HCEC 1CT (cell line): ENCODE data around the gene UBE2G2.
A peak's percentile ranks its signal among the peaks of the same experiment; 100 is the strongest.

ENCODE experiments used
- DNase-seq: peaks from one replicate; pipeline ENCODE4 v3.0.0-alpha.2; 2017

Gene UBE2G2, protein sequence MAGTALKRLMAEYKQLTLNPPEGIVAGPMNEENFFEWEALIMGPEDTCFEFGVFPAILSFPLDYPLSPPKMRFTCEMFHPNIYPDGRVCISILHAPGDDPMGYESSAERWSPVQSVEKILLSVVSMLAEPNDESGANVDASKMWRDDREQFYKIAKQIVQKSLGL

DNA sequence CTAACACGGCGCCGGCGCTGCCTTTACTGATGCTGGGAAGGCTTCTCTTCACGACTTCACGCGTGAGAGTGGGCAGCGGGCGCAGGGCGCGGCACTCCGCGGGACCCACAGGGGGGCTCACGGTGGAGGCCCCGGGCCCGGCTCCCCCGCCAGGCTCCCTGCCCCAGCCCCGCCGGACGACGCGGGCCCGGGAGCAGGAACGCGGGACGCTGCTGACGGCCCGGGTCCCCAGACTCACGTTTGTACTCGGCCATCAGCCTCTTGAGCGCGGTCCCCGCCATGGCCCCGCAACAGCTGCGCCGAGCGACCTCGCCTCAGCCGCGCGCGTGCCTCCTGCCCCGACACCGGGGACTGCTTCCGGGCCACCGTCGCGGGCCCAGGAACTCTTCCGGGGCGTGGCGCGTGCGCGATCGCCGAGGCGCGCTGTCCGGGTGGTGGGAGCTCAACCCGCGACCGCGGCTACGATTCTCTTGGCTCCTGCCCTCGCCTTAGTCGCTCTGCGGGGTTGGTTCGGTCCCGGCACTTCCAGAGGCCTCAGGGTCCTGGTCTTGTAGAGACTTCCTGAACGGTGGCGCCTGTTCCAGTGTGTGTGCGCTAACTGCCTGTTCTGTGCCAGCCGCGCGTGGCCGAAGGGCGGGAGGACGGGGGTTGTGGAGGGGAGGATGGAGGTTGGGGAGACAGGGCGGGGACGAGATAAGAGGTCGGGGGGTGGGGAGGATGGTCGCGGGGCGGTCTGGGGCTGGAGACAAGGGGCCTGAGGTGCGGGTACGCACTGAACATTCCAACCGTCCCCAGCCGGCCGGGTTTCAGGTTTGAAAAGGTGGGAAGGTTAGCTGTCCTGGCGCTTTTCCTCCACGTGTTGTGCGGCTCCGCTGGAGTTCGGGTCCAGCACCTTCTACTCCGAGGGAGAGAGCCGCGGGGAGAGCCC, at the start of gene UBE2G2:
Gene UBE2G2, minus strand, starts transcription at position 353 of the 928 bp plus-strand sequence. Its CDS starts 72 bp downstream, at position 281.
- DNase-seq = peak; percentile 66

GRCh38 chr21:44850905-44851657, 49.5 kb upstream of the UBE2G2 start:
- DNase-seq = no peak

DNA sequence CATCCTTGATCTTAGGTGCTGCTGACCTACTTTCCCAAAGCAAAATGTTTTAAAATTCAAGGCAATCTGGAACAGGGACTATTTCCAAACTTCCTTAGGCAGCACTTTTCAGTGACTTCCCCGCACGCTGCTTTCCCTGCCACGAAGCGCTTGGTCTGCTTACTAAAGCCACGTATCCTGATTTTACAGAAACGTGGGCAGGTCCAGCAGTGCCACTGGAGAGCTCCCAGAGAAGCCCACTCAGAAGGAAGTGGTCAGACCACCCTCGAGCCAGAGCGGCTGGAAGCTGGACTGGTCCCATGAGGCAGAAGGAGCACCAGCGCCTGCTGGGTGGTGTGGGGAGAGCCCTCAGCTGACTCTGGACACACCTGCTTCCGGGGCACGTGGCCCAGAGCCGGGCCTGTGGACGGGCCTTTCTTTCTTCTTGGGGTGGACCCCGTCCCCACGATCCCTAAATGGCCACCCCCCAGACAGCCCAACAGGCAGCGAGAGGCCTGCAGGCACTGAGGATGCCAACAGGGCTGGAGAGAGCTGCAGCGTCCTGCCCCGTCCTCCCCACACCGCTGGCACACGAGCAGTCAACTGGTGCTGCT, 48.7 kb upstream of the UBE2G2 start:
- no peak for DNase-seq

- DNase-seq = no peak
Observed at GRCh38 chr21:44849616-44850130, 48.1 kb upstream of the UBE2G2 start.

DNA sequence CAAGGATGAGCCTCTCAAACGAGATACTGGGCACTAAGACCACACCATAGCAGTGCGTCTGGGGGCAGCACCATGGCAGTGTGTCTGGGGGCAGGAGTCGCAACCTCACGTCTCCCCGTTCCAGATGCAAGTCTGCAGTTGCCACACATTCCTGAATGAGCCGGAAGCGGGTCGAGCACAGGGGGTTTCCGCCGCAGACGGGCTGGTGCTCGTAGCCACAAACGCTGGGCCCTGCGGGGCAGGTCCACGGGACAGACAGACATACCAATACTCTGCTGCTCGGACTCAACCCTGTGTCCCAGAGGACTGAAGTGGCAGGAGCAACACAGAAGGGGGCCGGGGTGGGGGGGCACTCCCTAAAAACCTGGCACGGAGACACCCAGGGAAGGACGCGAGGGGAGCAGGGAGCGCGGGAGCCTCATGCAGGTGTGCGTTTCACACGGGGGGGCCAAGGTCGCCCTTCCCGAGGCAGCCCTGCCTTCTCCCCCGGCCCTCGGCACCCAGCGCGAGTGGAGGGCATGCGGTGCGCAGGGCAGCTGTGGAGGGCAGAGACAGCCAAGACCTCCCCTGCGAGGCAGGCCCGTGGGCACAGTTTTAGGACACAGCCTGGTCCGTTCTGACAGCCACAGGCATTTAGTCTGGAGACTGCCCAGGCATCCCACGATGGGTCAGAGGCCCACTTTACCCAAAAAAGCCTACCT, 47.4 kb upstream of the UBE2G2 start:
- no peak for DNase-seq

DNA sequence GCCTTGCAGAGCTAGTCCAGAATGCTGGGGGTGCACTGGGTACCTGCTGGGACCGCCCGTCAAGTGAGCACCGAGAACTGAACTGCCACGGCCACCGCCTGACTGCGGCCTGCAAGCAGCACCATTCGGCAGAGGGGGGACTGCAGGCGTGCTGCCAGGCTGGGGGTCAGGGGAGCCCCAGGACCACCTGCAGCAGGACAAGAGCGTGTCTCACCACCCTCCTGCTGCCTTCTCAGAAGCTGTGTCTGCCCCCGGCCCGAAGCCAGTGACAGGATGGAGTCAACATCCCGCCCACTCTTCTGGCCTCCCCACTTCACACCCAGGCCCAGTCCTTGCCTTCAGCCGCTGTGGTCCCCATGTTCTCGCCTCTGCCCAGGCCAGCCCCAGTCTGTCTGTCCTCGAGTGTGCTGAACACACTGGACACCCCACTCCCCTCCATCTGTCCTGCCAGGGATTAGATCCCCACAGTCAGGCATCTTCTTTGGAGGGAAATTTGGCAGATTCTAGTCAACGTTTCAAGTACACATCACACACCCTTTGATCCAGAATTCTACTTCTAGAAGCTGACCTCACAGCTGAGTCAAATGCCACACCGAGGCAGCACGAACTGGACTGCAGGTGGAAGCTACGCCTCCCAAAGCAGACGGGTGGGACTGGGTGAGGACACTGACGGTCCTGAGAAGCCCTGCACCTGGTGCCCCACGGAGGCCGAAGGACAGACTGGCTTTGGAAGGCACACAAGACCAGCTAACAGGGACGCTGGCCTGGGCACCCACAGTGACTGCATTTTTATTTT, 45.8 kb upstream of the UBE2G2 start:
- DNase-seq = no peak

DNA sequence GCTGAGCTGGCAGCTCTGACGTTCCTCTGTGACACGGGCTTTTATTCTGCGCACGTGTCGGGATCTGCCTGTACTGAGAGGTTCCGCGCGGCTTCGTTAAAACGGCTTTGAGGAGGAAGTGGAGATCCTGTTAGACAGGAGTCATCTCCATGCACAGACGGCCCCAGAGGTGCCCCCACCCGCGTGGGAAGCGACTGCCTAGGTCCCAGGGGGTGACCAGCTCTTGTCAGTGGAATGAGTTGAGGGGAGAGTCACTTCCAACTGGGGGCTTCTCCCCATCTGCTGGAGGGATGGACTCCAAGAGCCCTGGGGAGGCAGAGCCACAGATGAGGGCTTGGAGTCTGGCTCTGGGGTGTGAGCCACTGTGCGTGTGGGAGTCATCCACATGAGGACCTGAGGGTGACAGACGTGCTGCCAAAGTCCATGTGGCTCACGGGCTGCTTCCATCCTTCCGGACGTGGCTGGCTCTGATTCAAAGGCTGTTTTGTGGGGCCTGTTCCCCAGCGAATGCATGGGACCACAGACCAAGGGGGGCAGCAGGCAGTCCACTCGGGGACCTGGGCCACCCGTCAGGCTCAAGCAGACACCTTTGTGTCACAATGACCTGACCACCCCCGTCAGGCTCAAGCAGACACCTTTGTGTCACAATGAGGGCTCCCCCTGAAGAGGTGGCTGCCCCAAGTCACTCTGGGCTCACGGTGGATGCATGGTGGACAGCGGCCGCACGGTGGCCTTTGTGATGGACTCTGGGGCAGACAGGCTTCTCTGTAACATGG, 45.1 kb upstream of the UBE2G2 start:
- no peak for DNase-seq

DNA sequence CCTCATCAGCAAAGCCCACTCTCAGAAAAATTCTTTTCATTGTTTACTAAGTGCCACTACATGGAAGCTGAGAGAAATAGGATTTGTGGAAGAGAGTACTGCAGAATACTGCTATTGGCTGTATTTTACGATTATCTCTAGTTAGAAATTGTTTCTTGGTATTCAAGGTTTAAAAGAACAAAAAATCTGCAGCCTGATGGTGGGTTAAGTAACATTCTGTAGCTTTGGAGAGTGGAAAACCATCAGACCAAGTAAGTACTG, 44.5 kb upstream of the UBE2G2 start:
- no peak for DNase-seq

DNA sequence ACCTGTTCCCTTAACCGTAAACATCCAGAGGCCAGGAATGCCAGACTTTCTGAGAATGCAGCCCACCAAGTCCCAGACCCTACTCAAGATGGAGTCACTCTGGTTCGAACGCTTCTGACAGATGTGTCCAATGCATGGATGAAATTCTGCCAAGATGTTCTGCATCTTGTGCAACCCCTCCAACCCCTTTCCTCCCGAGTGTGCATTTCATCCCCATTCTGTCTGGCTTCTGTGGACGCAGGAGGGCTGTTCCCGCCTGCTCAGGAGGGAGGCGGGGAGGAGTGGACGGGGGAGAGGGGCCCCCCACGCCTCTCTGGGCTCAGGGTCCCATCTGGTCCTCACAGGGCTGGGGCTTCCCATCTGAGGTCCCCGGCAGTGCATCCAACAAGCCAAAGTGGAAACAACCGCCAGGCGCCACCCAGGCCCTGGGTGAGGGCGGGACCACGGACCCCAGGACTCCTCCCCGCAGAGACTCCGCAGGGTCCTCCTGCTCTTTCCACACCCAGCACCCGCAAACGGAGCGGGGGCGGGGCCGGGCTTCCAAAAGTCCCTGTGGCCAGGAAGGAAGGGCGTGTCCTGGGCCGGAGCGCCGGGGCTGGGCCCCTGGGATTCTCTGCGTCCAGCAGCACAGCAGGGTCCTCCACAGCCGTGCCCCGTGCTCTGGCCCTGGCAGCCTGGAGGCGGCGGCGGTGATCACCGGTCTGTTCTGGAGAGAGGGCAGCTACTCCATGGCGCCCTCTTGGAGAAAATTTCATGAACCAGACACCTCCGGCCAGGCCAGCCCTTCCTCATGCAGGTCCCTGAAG, 44.0 kb upstream of the UBE2G2 start:
- peak; percentile 53 for DNase-seq

DNA sequence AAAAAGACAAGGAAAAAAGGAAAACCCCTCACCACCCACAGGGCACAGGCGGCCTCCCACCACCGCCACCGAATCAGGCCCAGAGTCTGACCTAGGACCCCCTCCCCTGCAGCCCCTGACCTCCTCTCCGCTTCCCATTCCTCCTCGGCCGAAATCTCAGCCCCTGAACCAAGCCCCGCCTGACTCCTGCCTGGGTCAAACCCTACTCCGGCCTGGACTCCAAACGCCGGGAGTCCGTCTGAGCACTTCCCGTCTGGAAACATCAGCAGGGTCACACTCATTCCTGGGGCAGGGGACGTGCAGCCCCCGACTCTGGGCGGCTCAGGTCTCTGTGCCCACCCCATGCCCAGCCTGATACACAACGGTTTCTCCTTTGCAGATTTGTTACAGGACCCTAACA, 42.6 kb upstream of the UBE2G2 start:
- no peak for DNase-seq

GRCh38 chr21:44842721-44843445, 41.3 kb upstream of the UBE2G2 start:
- no peak for DNase-seq

- DNase-seq = no peak
Observed at GRCh38 chr21:44842087-44842486, 40.5 kb upstream of the UBE2G2 start.

- no peak for DNase-seq
Observed at GRCh38 chr21:44840771-44841170, 39.2 kb upstream of the UBE2G2 start.

- DNase-seq = no peak
Observed at GRCh38 chr21:44838951-44839350, 37.3 kb upstream of the UBE2G2 start.

GRCh38 chr21:44838039-44838895, 36.6 kb upstream of the UBE2G2 start:
- DNase-seq = no peak

DNA sequence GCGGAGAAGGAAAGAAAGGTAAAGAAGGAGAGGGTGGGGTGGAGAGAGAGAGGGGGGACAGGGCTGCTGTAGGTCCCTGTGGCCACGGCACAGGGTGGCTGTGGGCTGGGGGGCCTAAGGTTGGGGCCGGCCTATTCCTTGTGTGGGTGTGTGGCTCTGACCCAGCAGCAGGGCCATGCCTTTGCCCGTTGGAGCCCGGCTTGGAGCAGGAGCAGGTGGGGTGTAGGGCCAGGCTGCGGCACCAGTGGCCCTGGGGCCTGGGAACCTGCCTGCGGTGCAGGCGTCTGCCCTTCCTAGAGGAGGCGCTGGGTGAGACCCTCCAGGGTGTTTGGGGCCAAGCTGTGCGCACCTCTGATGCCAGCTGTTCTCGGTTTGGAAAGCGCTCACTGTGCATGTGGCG, 35.9 kb upstream of the UBE2G2 start:
- no peak for DNase-seq

- DNase-seq = peak; percentile 32
Observed at GRCh38 chr21:44836666-44837471, 35.2 kb upstream of the UBE2G2 start.

DNA sequence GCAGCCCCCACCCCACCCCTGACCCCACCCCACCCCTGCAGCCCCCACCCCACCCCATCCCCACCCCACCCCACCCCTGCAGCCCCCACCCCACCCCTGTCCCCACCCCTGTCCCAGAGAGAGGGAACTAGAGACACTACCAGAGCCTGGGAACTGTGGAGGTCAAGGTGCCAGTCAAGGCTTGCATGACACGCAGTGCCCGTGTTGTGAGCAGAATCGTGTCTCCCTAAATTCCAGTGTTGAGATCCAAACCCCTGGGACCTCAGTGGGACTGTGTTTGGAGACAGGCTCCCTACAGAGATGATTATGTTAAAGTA, 34.7 kb upstream of the UBE2G2 start:
- DNase-seq = no peak
